HCT116 (cell line): ENCODE measurements around the gene TVP23A. TPM values are rescaled to one million over a fixed set of nuclear protein-coding genes. Genes with fewer than 3 reads are reported as not detected.

Source experiments
- ATAC-seq: fragments of 200-7000 bp; cut with Tn5 transposase; 2 replicates; pipeline ENCODE4 v1.9.1; 2020; ENCODE audit warnings: mild to moderate bottlenecking, moderate library complexity
- BruUV-seq: library from RNA; stranded (reverse); fragments of 400-500 nt; replicated peaks from 2 replicates; lab custom pipeline; 2021; lab: Mats Ljungman, UMichigan
- CTCF ChIA-PET: fragments of 300-600 bp; sonication (Branson Sonifier 250); formaldehyde crosslinking; loops from one replicate; lab custom pipeline; 2021; ENCODE audit warnings: antibody characterized with exemption; lab: Charles Lee
- POLR2A ChIA-PET: fragments of 300-600, 350-600 bp; sonication (Branson Sonifier 250); formaldehyde crosslinking; loops from one replicate; lab custom pipeline; 2021; ENCODE audit warnings: antibody characterized with exemption; lab: Charles Lee
- RAD21 ChIA-PET, 2 experiments: fragments of 300-600 bp; sonication (Branson Sonifier 250); formaldehyde crosslinking; loops; one replicate each; lab custom pipeline; 2023; ENCODE audit warnings: low total read pairs in 2 of 2; ENCODE audit not compliant: uncharacterized antibody in 2 of 2, unreplicated experiment in 2 of 2, low non-redundant PET in 1 of 2; lab: Charles Lee
- DNase-seq: peaks from one replicate; pipeline ENCODE4 v3.0.0-alpha.2; 2010; ENCODE audit warnings: low read depth, low spot score
- H2AFZ ChIP-seq: fragments of 200-600 bp; shearing (Covaris generic), sonication (generic); 2 replicates; pipeline ENCODE4 v1.6.1; 2017; ENCODE audit warnings: low read depth, mixed run types, mixed read lengths, antibody characterized with exemption, low read length; ENCODE audit not compliant: poor library complexity, severe bottlenecking
- H3K27ac ChIP-seq: 2 replicates; pipeline ENCODE4 v1.5.1; 2012; ENCODE audit warnings: low read depth, low read length
- H3K27me3 ChIP-seq: fragments of 200-600 bp; sonication (generic); 2 replicates; pipeline ENCODE4 v1.6.1; 2016; ENCODE audit warnings: mixed run types, low read length, mixed read lengths; ENCODE audit not compliant: insufficient read depth
- H3K36me3 ChIP-seq, 2 experiments: fragments of 200-500 bp in 1 of 2; fragments of 200-600 bp in 1 of 2; sonication (Bioruptor generic) in 1 of 2; sonication (generic) in 1 of 2; 2 replicates each; pipeline versions ENCODE4 v1.5.1 to v1.6.1; 2014 to 2016; ENCODE audit warnings: low read length in 2 of 2, inconsistent platforms in 1 of 2, mixed read lengths in 1 of 2, mixed run types in 1 of 2; ENCODE audit not compliant: insufficient read depth in 2 of 2, control insufficient read depth in 1 of 2
- H3K4me1 ChIP-seq, 2 experiments: fragments of 200-600 bp in 1 of 2; sonication (generic) in 1 of 2; 2 replicates each; pipeline versions ENCODE4 v1.5.1 to v1.6.1; 2012 to 2017; ENCODE audit warnings: low read length in 2 of 2, inconsistent platforms in 1 of 2, mild to moderate bottlenecking in 1 of 2, mixed read lengths in 1 of 2, mixed run types in 1 of 2, moderate library complexity in 1 of 2; ENCODE audit not compliant: insufficient read depth in 2 of 2, control insufficient read depth in 1 of 2
- H3K4me2 ChIP-seq: fragments of 200-600 bp; sonication (generic); 2 replicates; pipeline ENCODE4 v1.6.1; 2017; ENCODE audit warnings: mixed run types, low read length, mixed read lengths
- H3K4me3 ChIP-seq, 2 experiments: fragments of 200-600 bp in 1 of 2; sonication (generic) in 1 of 2; replicated peaks in 1 of 2; 2 replicates each; pipeline ENCODE4 v1.5.1; 2011 to 2016; ENCODE audit warnings: low read length in 2 of 2, control low read depth in 1 of 2, low read depth in 1 of 2, mild to moderate bottlenecking in 1 of 2, mixed read lengths in 1 of 2, mixed run types in 1 of 2
- H3K79me2 ChIP-seq: fragments of 200-600 bp; sonication (generic); 2 replicates; pipeline ENCODE4 v1.6.1; 2017; ENCODE audit warnings: mild to moderate bottlenecking, mixed run types, low read length, moderate library complexity, mixed read lengths; ENCODE audit not compliant: insufficient read depth
- H3K9ac ChIP-seq: fragments of 200-600 bp; sonication (generic); 2 replicates; pipeline ENCODE4 v1.6.1; 2016; ENCODE audit warnings: low read length, mixed read lengths
- H3K9me2 ChIP-seq: fragments of 200-600 bp; sonication (generic), shearing (Covaris generic); 2 replicates; pipeline ENCODE4 v1.6.1; 2017; ENCODE audit warnings: mixed run types, mild to moderate bottlenecking, moderate library complexity; ENCODE audit not compliant: insufficient read depth
- H3K9me3 ChIP-seq, 2 experiments: fragments of 200-500 bp in 1 of 2; fragments of 200-600 bp in 1 of 2; sonication (Bioruptor generic) in 1 of 2; sonication (generic) in 1 of 2; 2 replicates each; pipeline ENCODE4 v1.6.1; 2014 to 2017; ENCODE audit warnings: low read length in 2 of 2, mixed read lengths in 2 of 2, inconsistent platforms in 1 of 2, low read depth in 1 of 2, mild to moderate bottlenecking in 1 of 2, mixed run types in 1 of 2, moderate library complexity in 1 of 2; ENCODE audit not compliant: control insufficient read depth in 1 of 2, insufficient read depth in 1 of 2
- H4K20me1 ChIP-seq: fragments of 200-600 bp; sonication (generic), shearing (Covaris generic); 2 replicates; pipeline ENCODE4 v1.6.1; 2017; ENCODE audit warnings: mixed run types, mild to moderate bottlenecking, moderate library complexity; ENCODE audit not compliant: insufficient read depth
- EGR1 ChIP-seq: IDR thresholded peaks from 2 replicates; pipeline ENCODE4 v1.6.1; 2012; ENCODE audit warnings: low read depth
- ELF1 ChIP-seq: IDR thresholded peaks from 2 replicates; pipeline ENCODE4 v1.6.1; 2012; ENCODE audit warnings: low read depth, borderline replicate concordance
- EZH2 ChIP-seq: fragments of 200-600 bp; sonication (generic); IDR thresholded peaks from 2 replicates; pipeline ENCODE4 v1.6.1; 2017; ENCODE audit warnings: antibody characterized with exemption, mixed run types
- EZH2phosphoT487 ChIP-seq: fragments of 200-600 bp; IDR thresholded peaks from 2 replicates; pipeline ENCODE4 v1.6.1; 2018; ENCODE audit warnings: antibody characterized with exemption, borderline replicate concordance
- FOSL1 ChIP-seq: IDR thresholded peaks from 2 replicates; pipeline ENCODE4 v1.6.1; 2012; ENCODE audit warnings: low read depth
- JUND ChIP-seq: IDR thresholded peaks from 2 replicates; pipeline ENCODE4 v1.6.1; 2012
- POLR2A ChIP-seq: IDR thresholded peaks from 2 replicates; pipeline ENCODE4 v1.7.0; 2011; ENCODE audit warnings: borderline replicate concordance; ENCODE audit not compliant: insufficient read depth, insufficient read length; ENCODE audit errors: extremely low read depth
- POLR2AphosphoS5 ChIP-seq: IDR thresholded peaks from 2 replicates; pipeline ENCODE4 v1.6.1; 2011; ENCODE audit warnings: mild to moderate bottlenecking, low read depth, low read length, moderate library complexity
- SIN3A ChIP-seq: IDR thresholded peaks from 2 replicates; pipeline ENCODE4 v1.6.1; 2012; ENCODE audit warnings: low read depth
- SP1 ChIP-seq: IDR thresholded peaks from 2 replicates; pipeline ENCODE4 v1.6.1; 2012; ENCODE audit warnings: low read depth
- YY1 ChIP-seq: IDR thresholded peaks from 2 replicates; pipeline ENCODE4 v1.6.1; 2011; ENCODE audit warnings: low read length, low read depth, moderate library complexity, mild to moderate bottlenecking; ENCODE audit not compliant: insufficient replicate concordance; ENCODE audit errors: extremely low read depth
- ZFX ChIP-seq: fragments of 450-650 bp; IDR thresholded peaks from 2 replicates; pipeline ENCODE4 v1.6.1; 2017
- ZNF274 ChIP-seq: fragments of 200-500 bp; sonication (Bioruptor generic); IDR thresholded peaks from 2 replicates; pipeline ENCODE4 v1.6.1; 2014; ENCODE audit warnings: mild to moderate bottlenecking, low read depth, low read length, inconsistent platforms
- intact Hi-C: fragments of 100-400 bp; cut with micrococcal nuclease; formaldehyde crosslinking; loops from 2 replicates; pipeline ENCODE4 v1.10.0; 2022
- total RNA-seq: library from RNA; stranded (reverse); gene quantifications from one replicate; pipeline ENCODE4 v1.2.1, GENCODE V29; 2021; ENCODE audit not compliant: unreplicated experiment
- TF ChIP-seq, protein P1 (sequence below): IDR thresholded peaks from 2 replicates; pipeline ENCODE4 v1.6.1; 2011; ENCODE audit warnings: mild to moderate bottlenecking, low read length, moderate library complexity; ENCODE audit not compliant: insufficient replicate concordance; ENCODE audit errors: extremely low read depth
- TF ChIP-seq, protein P2 (sequence below): IDR thresholded peaks from 2 replicates; pipeline ENCODE4 v1.6.1; 2012
- TF ChIP-seq, protein P3 (sequence below), 3 experiments: fragments of 200-600 bp in 1 of 3; sonication (generic) in 1 of 3; IDR thresholded peaks in 2 of 3; conservative IDR thresholded peaks in 1 of 3; 2 replicates each; pipeline ENCODE4 v1.5.1; 2012 to 2017; ENCODE audit warnings: low read depth in 2 of 3, low read length in 2 of 3, antibody characterized with exemption in 1 of 3, borderline replicate concordance in 1 of 3, control low read depth in 1 of 3, mild to moderate bottlenecking in 1 of 3, mixed read lengths in 1 of 3, mixed run types in 1 of 3, moderate library complexity in 1 of 3; ENCODE audit not compliant: insufficient read depth in 1 of 3
- TF ChIP-seq, protein P4 (sequence below): IDR thresholded peaks from 2 replicates; pipeline ENCODE4 v1.6.1; 2012
- TF ChIP-seq, protein P5 (sequence below): IDR thresholded peaks from 2 replicates; pipeline ENCODE4 v1.6.1; 2012; ENCODE audit warnings: low read depth

The TVP23A gene
- total RNA-seq, 1 experiment from 2014 or later = not detected

DNA sequence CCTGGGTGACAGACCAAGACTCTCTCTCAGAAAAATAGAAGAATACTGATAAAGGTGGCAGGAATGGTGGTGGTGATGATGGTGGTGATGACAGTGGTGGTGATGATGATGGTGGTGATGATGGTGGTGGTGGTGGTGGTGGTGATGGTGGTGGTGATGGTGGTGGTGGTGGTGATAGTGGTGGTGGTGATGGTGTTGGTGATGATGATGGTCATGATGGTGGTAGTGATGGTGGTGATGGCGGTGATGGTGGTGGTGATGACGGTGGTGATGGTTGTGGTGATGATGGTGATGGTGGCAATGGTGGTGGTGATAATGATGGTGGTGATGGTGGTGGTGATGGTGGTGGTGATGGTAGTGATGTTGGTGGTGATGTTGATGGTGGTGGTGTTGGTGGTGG is 40.4 kb upstream of the TVP23A start:
- CTCF ChIA-PET = no interaction called here
- Histone ChIP-seq H2AFZ (no peak overlapping the region), H3K27ac (no peak overlapping the region), H3K4me1 (peaks cover 0 to 6% of the 10 kb centered on the region in 2 experiments; a peak in 2 of 4 replicates), H3K4me3 (no peak overlapping the region), H4K20me1 (no peaks in the 10 kb centered on the region), H3K27me3 (peaks cover 16% of the 10 kb centered on the region), H3K36me3 (no peaks in the 10 kb centered on the region), H3K9ac (no peak overlapping the region), H3K79me2 (no peaks in the 10 kb centered on the region), H3K4me2 (no peak overlapping the region), H3K9me2 (no peaks in the 10 kb centered on the region), H3K9me3 (no peaks in the 10 kb centered on the region)
- TF ChIP-seq, protein P1, sequence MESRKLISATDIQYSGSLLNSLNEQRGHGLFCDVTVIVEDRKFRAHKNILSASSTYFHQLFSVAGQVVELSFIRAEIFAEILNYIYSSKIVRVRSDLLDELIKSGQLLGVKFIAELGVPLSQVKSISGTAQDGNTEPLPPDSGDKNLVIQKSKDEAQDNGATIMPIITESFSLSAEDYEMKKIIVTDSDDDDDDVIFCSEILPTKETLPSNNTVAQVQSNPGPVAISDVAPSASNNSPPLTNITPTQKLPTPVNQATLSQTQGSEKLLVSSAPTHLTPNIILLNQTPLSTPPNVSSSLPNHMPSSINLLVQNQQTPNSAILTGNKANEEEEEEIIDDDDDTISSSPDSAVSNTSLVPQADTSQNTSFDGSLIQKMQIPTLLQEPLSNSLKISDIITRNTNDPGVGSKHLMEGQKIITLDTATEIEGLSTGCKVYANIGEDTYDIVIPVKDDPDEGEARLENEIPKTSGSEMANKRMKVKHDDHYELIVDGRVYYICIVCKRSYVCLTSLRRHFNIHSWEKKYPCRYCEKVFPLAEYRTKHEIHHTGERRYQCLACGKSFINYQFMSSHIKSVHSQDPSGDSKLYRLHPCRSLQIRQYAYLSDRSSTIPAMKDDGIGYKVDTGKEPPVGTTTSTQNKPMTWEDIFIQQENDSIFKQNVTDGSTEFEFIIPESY = no peak
- TF ChIP-seq, protein P2, sequence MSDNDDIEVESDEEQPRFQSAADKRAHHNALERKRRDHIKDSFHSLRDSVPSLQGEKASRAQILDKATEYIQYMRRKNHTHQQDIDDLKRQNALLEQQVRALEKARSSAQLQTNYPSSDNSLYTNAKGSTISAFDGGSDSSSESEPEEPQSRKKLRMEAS = no peak
- TF ChIP-seq POLR2A (no peak), EZH2 (no peak), SIN3A (no peak), SP1 (no peak), ZFX (no peak), POLR2AphosphoS5 (no peak), FOSL1 (no peak), JUND (no peak), EGR1 (no peak), EZH2phosphoT487 (no peak), YY1 (no peak), ELF1 (no peak), ZNF274 (no peak)
- TF ChIP-seq, protein P3, sequence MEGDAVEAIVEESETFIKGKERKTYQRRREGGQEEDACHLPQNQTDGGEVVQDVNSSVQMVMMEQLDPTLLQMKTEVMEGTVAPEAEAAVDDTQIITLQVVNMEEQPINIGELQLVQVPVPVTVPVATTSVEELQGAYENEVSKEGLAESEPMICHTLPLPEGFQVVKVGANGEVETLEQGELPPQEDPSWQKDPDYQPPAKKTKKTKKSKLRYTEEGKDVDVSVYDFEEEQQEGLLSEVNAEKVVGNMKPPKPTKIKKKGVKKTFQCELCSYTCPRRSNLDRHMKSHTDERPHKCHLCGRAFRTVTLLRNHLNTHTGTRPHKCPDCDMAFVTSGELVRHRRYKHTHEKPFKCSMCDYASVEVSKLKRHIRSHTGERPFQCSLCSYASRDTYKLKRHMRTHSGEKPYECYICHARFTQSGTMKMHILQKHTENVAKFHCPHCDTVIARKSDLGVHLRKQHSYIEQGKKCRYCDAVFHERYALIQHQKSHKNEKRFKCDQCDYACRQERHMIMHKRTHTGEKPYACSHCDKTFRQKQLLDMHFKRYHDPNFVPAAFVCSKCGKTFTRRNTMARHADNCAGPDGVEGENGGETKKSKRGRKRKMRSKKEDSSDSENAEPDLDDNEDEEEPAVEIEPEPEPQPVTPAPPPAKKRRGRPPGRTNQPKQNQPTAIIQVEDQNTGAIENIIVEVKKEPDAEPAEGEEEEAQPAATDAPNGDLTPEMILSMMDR (IDR thresholded peaks at IDR 0.05 in 2 of 3, conservative IDR thresholded peaks at IDR 0.05 in 1 of 3; ENCODE audit: borderline replicate concordance in 1 of 3, insufficient read depth in 1 of 3, low read depth in 2 of 3, low read length in 2 of 3) = no peak
- TF ChIP-seq, protein P4, sequence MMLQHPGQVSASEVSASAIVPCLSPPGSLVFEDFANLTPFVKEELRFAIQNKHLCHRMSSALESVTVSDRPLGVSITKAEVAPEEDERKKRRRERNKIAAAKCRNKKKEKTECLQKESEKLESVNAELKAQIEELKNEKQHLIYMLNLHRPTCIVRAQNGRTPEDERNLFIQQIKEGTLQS = no peak
- TF ChIP-seq, protein P5, sequence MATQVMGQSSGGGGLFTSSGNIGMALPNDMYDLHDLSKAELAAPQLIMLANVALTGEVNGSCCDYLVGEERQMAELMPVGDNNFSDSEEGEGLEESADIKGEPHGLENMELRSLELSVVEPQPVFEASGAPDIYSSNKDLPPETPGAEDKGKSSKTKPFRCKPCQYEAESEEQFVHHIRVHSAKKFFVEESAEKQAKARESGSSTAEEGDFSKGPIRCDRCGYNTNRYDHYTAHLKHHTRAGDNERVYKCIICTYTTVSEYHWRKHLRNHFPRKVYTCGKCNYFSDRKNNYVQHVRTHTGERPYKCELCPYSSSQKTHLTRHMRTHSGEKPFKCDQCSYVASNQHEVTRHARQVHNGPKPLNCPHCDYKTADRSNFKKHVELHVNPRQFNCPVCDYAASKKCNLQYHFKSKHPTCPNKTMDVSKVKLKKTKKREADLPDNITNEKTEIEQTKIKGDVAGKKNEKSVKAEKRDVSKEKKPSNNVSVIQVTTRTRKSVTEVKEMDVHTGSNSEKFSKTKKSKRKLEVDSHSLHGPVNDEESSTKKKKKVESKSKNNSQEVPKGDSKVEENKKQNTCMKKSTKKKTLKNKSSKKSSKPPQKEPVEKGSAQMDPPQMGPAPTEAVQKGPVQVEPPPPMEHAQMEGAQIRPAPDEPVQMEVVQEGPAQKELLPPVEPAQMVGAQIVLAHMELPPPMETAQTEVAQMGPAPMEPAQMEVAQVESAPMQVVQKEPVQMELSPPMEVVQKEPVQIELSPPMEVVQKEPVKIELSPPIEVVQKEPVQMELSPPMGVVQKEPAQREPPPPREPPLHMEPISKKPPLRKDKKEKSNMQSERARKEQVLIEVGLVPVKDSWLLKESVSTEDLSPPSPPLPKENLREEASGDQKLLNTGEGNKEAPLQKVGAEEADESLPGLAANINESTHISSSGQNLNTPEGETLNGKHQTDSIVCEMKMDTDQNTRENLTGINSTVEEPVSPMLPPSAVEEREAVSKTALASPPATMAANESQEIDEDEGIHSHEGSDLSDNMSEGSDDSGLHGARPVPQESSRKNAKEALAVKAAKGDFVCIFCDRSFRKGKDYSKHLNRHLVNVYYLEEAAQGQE = no peak
- intact Hi-C loops = no loop called here
- RAD21 ChIA-PET = no interaction called here
- DNase-seq = no peak
- no TSS peak for BruUV-seq
- no peak for ATAC-seq
- POLR2A ChIA-PET = no interaction called here
